Breast epithelium (tissue), 3 donors: ENCODE measurements around the gene NR2C1.

Source experiments
- CTCF ChIP-seq, 3 donors: fragments of 450-650 bp; IDR thresholded peaks; one replicate each; pipeline ENCODE4 v1.5.1; 2016 to 2017; ENCODE audit warnings: antibody characterized with exemption in 3 of 3, mild to moderate bottlenecking in 3 of 3, moderate library complexity in 3 of 3
- POLR2A ChIP-seq: fragments of 450-650 bp; IDR thresholded peaks from one replicate; pipeline ENCODE4 v1.6.1; 2016; ENCODE audit warnings: antibody characterized with exemption, mild to moderate bottlenecking, moderate library complexity
- POLR2AphosphoS5 ChIP-seq, 3 donors: sonication (generic); formaldehyde crosslinking; IDR thresholded peaks; one replicate each; pipeline ENCODE4 v1.6.1; 2017; ENCODE audit warnings: antibody characterized with exemption in 3 of 3

GRCh38 chr12:95118788-95119179 is 45.4 kb upstream of the NR2C1 start:
- TF ChIP-seq CTCF (IDR thresholded peaks at IDR 0.05) (no peak), POLR2A (no peak), POLR2AphosphoS5 (IDR thresholded peaks at IDR 0.05) (no peak)
